ENCODE measurements around the gene IGDCC3. TPM values are rescaled to one million over a fixed set of nuclear protein-coding genes. Genes with fewer than 3 reads are reported as not detected.

IGDCC3 gene
- total and polyA plus RNA-seq, 2 donors (not counting 3 experiments of a cell fraction or from before 2014, with no cell fraction given) = 0.03 TPM; not detected in 1

DNA sequence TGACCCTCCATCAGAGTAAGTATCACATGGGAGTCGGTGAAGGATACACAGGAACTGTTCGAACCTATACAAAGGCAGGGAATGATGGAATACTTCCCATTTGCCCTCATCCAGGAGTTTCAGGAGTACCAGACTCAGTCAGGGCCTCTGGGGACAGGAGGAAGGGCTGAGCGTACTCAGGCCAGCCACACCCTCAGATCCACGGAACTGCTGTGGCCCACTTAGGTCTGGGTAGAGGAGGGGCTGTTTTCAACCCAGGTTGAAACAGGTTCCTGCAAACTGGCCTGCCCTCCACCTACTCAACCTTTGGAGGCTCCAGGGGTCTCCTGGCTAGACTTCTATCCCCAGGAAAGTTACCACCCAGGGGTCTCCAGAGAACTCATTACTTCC is 6.7 kb upstream of the IGDCC3 start:
- peak; percentile 8 for FAIRE-seq
- dilution Hi-C loops (cut with MboI; ENCODE audit: extremely low pct_ligation_motif_present, low sequenced_read_pairs) = no loop called here
- no peak overlapping the region for H3K9ac ChIP-seq (replicated peaks; ENCODE audit: extremely low read depth, insufficient read depth, low read length)

More for the DNA sequence above, 6.7 kb upstream of the IGDCC3 start:
- H3K27me3 ChIP-seq (ENCODE audit: control insufficient read depth in 2 of 2, insufficient read depth in 2 of 2, low read length in 2 of 2) = peaks cover 12 to 13% of the 10 kb centered on the region in 2 experiments
- peaks cover 6% of the 10 kb centered on the region for H3K4me1 ChIP-seq (ENCODE audit: control insufficient read depth, extremely low read depth, insufficient read depth, low read length)
- H3K4me3 ChIP-seq (replicated peaks in 1 of 3; ENCODE audit: insufficient read depth in 1 of 3, low read depth in 1 of 3, low read length in 3 of 3) = no peak overlapping the region
- no peaks in the 10 kb centered on the region for H3K9me3 ChIP-seq (replicated peaks; ENCODE audit: control insufficient read depth, insufficient read depth, low read length)
- H3K79me2 ChIP-seq (ENCODE audit: control insufficient read depth, insufficient read depth, low read length) = no peaks in the 10 kb centered on the region
- ChIA-PET CTCF (interaction anchor here (0.7 to 11.5 kb wide), 25 partner anchors 8 to 351 kb away, joined by 3 to 274 read pairs (median 6); partner anchors contain the start of gene RNU5B-1), POLR2A (interaction anchor here (1.5 to 3.1 kb wide), 2 partner anchors 66 to 80 kb away, joined by 4 to 12 read pairs; partner anchors contain the start of gene RNU5B-1)
- peak overlapping the region; percentile 79 for H2AFZ ChIP-seq (ENCODE audit: low read depth, low read length)
- H3K27ac ChIP-seq (ENCODE audit: insufficient read depth, low read depth, low read length) = no peak overlapping the region
- no peaks in the 10 kb centered on the region for H3K9me1 ChIP-seq (replicated peaks; ENCODE audit: control insufficient read depth, extremely low read depth, insufficient read depth, low read length)
- no peaks in the 10 kb centered on the region for H3K36me3 ChIP-seq (ENCODE audit: control insufficient read depth in 2 of 2, extremely low read depth in 1 of 2, insufficient read depth in 2 of 2, low read length in 2 of 2)
- no peak for TF ChIP-seq POLR2A (IDR thresholded peaks at IDR 0.05; ENCODE audit: low read depth, low read length)
- TF ChIP-seq GATA2 (IDR thresholded peaks at IDR 0.05; ENCODE audit: insufficient read depth, insufficient read length, low read depth, low read length) = no peak
- no peak for TF ChIP-seq JUN (IDR thresholded peaks at IDR 0.05; ENCODE audit: borderline replicate concordance, insufficient read depth, insufficient read length, low read depth)
- no peak for TF ChIP-seq MYC (IDR thresholded peaks at IDR 0.05; ENCODE audit: low read depth, low read length)
- TF ChIP-seq EZH2 (IDR thresholded peaks at IDR 0.05; ENCODE audit: borderline replicate concordance, low read depth, low read length, severe bottlenecking) = no peak
- TF ChIP-seq FOS (IDR thresholded peaks at IDR 0.05; ENCODE audit: borderline replicate concordance, insufficient read depth, low read length) = no peak
- TF ChIP-seq, protein P1, sequence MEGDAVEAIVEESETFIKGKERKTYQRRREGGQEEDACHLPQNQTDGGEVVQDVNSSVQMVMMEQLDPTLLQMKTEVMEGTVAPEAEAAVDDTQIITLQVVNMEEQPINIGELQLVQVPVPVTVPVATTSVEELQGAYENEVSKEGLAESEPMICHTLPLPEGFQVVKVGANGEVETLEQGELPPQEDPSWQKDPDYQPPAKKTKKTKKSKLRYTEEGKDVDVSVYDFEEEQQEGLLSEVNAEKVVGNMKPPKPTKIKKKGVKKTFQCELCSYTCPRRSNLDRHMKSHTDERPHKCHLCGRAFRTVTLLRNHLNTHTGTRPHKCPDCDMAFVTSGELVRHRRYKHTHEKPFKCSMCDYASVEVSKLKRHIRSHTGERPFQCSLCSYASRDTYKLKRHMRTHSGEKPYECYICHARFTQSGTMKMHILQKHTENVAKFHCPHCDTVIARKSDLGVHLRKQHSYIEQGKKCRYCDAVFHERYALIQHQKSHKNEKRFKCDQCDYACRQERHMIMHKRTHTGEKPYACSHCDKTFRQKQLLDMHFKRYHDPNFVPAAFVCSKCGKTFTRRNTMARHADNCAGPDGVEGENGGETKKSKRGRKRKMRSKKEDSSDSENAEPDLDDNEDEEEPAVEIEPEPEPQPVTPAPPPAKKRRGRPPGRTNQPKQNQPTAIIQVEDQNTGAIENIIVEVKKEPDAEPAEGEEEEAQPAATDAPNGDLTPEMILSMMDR (IDR thresholded peaks at IDR 0.05; ENCODE audit: extremely low read depth in 1 of 2, insufficient read depth in 1 of 2, low read depth in 1 of 2, low read length in 2 of 2) = no peak
- TF ChIP-seq POLR2AphosphoS5 (IDR thresholded peaks at IDR 0.05; ENCODE audit: insufficient read depth, low read depth, low read length) = no peak
- TF ChIP-seq, protein P2, sequence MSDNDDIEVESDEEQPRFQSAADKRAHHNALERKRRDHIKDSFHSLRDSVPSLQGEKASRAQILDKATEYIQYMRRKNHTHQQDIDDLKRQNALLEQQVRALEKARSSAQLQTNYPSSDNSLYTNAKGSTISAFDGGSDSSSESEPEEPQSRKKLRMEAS (IDR thresholded peaks at IDR 0.05; ENCODE audit: insufficient read depth, insufficient read length) = no peak
- no peaks in the 10 kb centered on the region for H4K20me1 ChIP-seq (replicated peaks; ENCODE audit: control insufficient read depth, extremely low read depth, insufficient read depth, low read length)
- BruUV-seq (replicated peaks) = no TSS peak
- no peak for DNase-seq (ENCODE audit: low read depth, low spot score)
- no peak overlapping the region for H3K4me2 ChIP-seq (ENCODE audit: insufficient read depth, low read length)
- intact Hi-C loops (cut with micrococcal nuclease) = no loop called here
